ENCODE measurements around the gene PTPRG.

- TF ChIP-seq CTCF (conservative IDR thresholded peaks at IDR 0.05; ENCODE audit: low read depth, low read length) (no peak), EZH2phosphoT487 (IDR thresholded peaks at IDR 0.05; ENCODE audit: borderline replicate concordance, low read length) (no peak)
These were observed 534.4 kb downstream of the PTPRG start for GRCh38 chr3:62095756-62096155.

Data from PC-3 (cell line).